ENCODE data around the gene ASPA. TPM values are rescaled to one million over a fixed set of nuclear protein-coding genes. Genes with fewer than 3 reads are reported as not detected.
"Not testable (repeated sequence)": the region's sequence is repeated elsewhere in the genome, so short reads cannot be mapped to it uniquely, and the experiment has no call there.

Gene ASPA
- total RNA-seq, 1 donor from 2014 or later = 2.8 TPM

DNA sequence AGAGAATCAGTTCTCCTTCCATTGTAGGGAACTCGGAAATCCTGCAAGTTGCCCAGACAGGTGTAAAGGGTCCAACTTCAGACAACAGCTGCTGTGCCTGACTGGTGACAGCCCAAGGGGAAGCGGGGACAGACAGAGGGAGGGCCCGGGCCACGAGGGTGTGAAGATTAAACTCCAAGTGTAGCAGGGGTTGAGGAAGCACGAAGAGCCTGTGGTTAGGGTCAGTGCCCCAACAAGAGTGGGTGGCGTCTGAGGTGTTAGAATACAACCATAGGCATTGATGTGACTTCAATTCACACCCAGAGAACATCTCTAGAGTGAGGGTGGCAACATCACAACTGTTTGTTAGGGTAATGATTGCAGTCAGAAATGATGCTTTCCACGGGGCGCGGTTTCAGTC lies 39.1 kb downstream of the ASPA start:
- H3K9me3 ChIP-seq (replicated peaks) = no peaks in the 10 kb centered on the region
- H3K36me3 ChIP-seq = peaks cover 8% of the 10 kb centered on the region
- TF ChIP-seq, protein P1, sequence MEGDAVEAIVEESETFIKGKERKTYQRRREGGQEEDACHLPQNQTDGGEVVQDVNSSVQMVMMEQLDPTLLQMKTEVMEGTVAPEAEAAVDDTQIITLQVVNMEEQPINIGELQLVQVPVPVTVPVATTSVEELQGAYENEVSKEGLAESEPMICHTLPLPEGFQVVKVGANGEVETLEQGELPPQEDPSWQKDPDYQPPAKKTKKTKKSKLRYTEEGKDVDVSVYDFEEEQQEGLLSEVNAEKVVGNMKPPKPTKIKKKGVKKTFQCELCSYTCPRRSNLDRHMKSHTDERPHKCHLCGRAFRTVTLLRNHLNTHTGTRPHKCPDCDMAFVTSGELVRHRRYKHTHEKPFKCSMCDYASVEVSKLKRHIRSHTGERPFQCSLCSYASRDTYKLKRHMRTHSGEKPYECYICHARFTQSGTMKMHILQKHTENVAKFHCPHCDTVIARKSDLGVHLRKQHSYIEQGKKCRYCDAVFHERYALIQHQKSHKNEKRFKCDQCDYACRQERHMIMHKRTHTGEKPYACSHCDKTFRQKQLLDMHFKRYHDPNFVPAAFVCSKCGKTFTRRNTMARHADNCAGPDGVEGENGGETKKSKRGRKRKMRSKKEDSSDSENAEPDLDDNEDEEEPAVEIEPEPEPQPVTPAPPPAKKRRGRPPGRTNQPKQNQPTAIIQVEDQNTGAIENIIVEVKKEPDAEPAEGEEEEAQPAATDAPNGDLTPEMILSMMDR (IDR thresholded peaks at IDR 0.05; ENCODE audit: borderline replicate concordance) = no peak
- intact Hi-C loops (cut with micrococcal nuclease) = no loop called here
- H3K4me3 ChIP-seq = no peak overlapping the region
- DNase-seq = no peak
- H3K27me3 ChIP-seq (ENCODE audit: low read depth) = no peaks in the 10 kb centered on the region
- H3K27ac ChIP-seq (replicated peaks) = peak overlapping the region; percentile 97
- H3K4me1 ChIP-seq = peaks cover 40% of the 10 kb centered on the region

DNA sequence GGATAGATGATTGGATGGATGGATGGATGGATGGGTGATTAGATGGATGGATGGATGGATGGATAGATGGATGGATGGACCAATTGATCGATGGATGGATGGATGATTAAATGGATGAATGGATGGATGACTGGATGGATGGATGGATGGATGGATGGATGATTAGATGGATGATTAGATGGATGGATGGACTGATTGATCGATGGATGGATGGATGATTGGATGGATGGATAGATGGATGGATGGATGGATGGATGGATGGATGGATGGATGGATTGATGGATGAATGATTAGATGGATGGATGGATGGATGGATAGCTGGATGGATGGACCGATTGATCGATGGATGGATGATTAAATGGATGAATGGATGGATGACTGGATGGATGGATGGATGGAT lies 43.7 kb downstream of the ASPA start:
- H3K27ac ChIP-seq (replicated peaks); H3K27me3 ChIP-seq (ENCODE audit: low read depth); DNase-seq; intact Hi-C loops (cut with micrococcal nuclease); H3K9me3 ChIP-seq (replicated peaks); H3K36me3 ChIP-seq; H3K4me3 ChIP-seq; H3K4me1 ChIP-seq: not testable (repeated sequence)

- H3K27ac ChIP-seq (replicated peaks) = no peak overlapping the region
- no peak for DNase-seq
- H3K4me3 ChIP-seq = no peak overlapping the region
Observed at GRCh38 chr17:3524024-3524423, 48.2 kb downstream of the ASPA start.

GRCh38 chr17:3526491-3526890 lies 50.7 kb downstream of the ASPA start:
- intact Hi-C loops (cut with micrococcal nuclease) = no loop called here
- Histone ChIP-seq H3K27me3 (ENCODE audit: low read depth) (no peaks in the 10 kb centered on the region), H3K36me3 (no peaks in the 10 kb centered on the region), H3K4me1 (peaks cover 33% of the 10 kb centered on the region), H3K27ac (replicated peaks) (no peak overlapping the region), H3K9me3 (replicated peaks) (no peaks in the 10 kb centered on the region), H3K4me3 (no peak overlapping the region)
- no peak for DNase-seq
- TF ChIP-seq, protein P1 (IDR thresholded peaks at IDR 0.05; ENCODE audit: borderline replicate concordance) = no peak

More at GRCh38 chr17:3524024-3524423, 48.2 kb downstream of the ASPA start:
- Histone ChIP-seq H3K36me3 (no peaks in the 10 kb centered on the region), H3K27me3 (ENCODE audit: low read depth) (no peaks in the 10 kb centered on the region), H3K9me3 (replicated peaks) (no peaks in the 10 kb centered on the region), H3K4me1 (peaks cover 8% of the 10 kb centered on the region)
- intact Hi-C loops (cut with micrococcal nuclease) = no loop called here
- TF ChIP-seq, protein P1 (IDR thresholded peaks at IDR 0.05; ENCODE audit: borderline replicate concordance) = no peak

DNA sequence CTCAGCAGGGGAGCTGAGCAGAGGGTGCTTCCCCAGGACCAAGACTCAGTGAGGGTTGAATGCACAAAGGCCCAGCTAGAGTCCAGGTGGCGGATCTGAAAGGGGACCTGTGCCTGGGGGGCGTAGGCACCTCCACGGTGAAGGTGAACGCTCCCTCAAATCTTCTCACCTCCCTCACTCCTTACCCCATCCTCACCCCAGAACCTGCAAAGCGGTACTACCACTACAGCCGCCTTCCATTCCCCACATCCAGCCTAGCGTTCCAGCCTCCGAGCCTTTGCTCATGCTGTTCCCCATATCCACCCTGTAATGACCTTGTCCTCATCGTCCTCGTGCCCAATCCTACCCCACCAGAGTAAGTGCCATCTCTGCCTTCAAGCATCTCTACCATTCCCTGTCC lies 51.2 kb downstream of the ASPA start:
- H3K27ac ChIP-seq (replicated peaks) = no peak overlapping the region
- TF ChIP-seq, protein P1 (IDR thresholded peaks at IDR 0.05; ENCODE audit: borderline replicate concordance) = no peak
- intact Hi-C loops (cut with micrococcal nuclease) = no loop called here
- no peaks in the 10 kb centered on the region for H3K9me3 ChIP-seq (replicated peaks)
- H3K27me3 ChIP-seq (ENCODE audit: low read depth) = no peaks in the 10 kb centered on the region
- no peak overlapping the region for H3K4me3 ChIP-seq
- peaks cover 37% of the 10 kb centered on the region for H3K4me1 ChIP-seq
- DNase-seq = no peak
- H3K36me3 ChIP-seq = no peaks in the 10 kb centered on the region

DNA sequence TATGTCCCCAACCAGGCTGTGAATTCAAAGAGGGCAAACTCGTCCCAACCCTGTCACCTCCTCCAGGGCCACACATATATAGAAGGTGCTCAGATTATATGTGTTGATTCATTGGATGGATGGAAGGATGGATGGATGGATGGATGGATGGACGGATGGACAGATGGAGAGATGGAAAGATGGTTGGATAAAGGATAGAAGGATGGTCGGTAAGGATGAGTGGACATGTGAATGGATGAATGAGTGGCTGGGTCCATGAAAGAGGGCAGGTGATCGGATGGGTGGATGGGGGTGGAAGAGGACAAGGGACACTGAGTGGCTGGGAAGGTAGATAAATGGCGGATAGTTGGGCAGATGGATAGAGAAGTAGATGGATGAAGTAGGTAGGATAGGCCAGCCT lies 51.7 kb downstream of the ASPA start:
- DNase-seq = no peak
- Histone ChIP-seq H3K4me3 (no peak overlapping the region), H3K36me3 (no peaks in the 10 kb centered on the region), H3K27ac (replicated peaks) (no peak overlapping the region), H3K9me3 (replicated peaks) (no peaks in the 10 kb centered on the region), H3K27me3 (ENCODE audit: low read depth) (no peaks in the 10 kb centered on the region), H3K4me1 (peaks cover 37% of the 10 kb centered on the region)
- TF ChIP-seq, protein P1 (IDR thresholded peaks at IDR 0.05; ENCODE audit: borderline replicate concordance) = no peak
- intact Hi-C loops (cut with micrococcal nuclease) = no loop called here

Data from left ventricle myocardium inferior (tissue), 1 donor.